GM19328 (cell line): ENCODE measurements around the gene WNT3A.

Experiments used
- ATAC-seq: cut with Tn5 transposase; IDR thresholded peaks from one replicate; pipeline ENCODE4 v1.9.1; 2021; ENCODE audit warnings: mild to moderate bottlenecking, moderate library complexity; ENCODE audit not compliant: unreplicated experiment

Gene WNT3A

GRCh38 chr1:227999056-227999930 is 7.5 kb upstream of the WNT3A start:
- peak; percentile 67 for ATAC-seq

GRCh38 chr1:228000416-228000815 is 6.4 kb upstream of the WNT3A start:
- ATAC-seq: no peak

GRCh38 chr1:228000836-228001563 is 5.8 kb upstream of the WNT3A start:
- no peak for ATAC-seq

- no peak for ATAC-seq
Observed at GRCh38 chr1:228001738-228002535, 4.9 kb upstream of the WNT3A start.

GRCh38 chr1:228002792-228003191 is 4.0 kb upstream of the WNT3A start:
- ATAC-seq: no peak

- no peak for ATAC-seq
Observed at GRCh38 chr1:228003461-228004330, 3.1 kb upstream of the WNT3A start.

GRCh38 chr1:228004331-228004855 is 2.4 kb upstream of the WNT3A start:
- no peak for ATAC-seq

GRCh38 chr1:228004856-228005462 is 1.8 kb upstream of the WNT3A start:
- no peak for ATAC-seq

- no peak for ATAC-seq
Observed at GRCh38 chr1:228005511-228006033, 1.2 kb upstream of the WNT3A start.

GRCh38 chr1:228006034-228006785 is 588 bp upstream of the WNT3A start:
- no peak for ATAC-seq

GRCh38 chr1:228007049-228007800 is 427 bp downstream of the WNT3A start:
- no peak for ATAC-seq

GRCh38 chr1:228007801-228008341 is 1.1 kb downstream of the WNT3A start:
- no peak for ATAC-seq

- ATAC-seq: no peak
Observed at GRCh38 chr1:228008391-228009115, 1.8 kb downstream of the WNT3A start.

- ATAC-seq: no peak
Observed at GRCh38 chr1:228009116-228009827, 2.5 kb downstream of the WNT3A start.

- no peak for ATAC-seq
Observed at GRCh38 chr1:228009828-228010775, 3.3 kb downstream of the WNT3A start.
